ENCODE data around the gene AGTPBP1. TPM values are rescaled to one million over a fixed set of nuclear protein-coding genes. Genes with fewer than 3 reads are reported as not detected.

Gene AGTPBP1
- total and polyA plus RNA-seq, 9 of the 15 experiments (the other 6 are each of a cell fraction or from before 2014, with no cell fraction given): 1.4 to 7.9 (median 4.6) TPM

GRCh38 chr9:85746309-85746708 is 4.6 kb upstream of the AGTPBP1 start:
- no peak for TF ChIP-seq FOXM1 (IDR thresholded peaks at IDR 0.05; ENCODE audit: low read depth)
- TF ChIP-seq FOXM1 (CRISPR knock-in tag; IDR thresholded peaks at IDR 0.05; ENCODE audit: low read depth): no peak
- no peak for TF ChIP-seq NR0B1 (IDR thresholded peaks at IDR 0.05; ENCODE audit: partially characterized antibody)
- POLR2A ChIA-PET: interaction anchor here (0.6 kb wide), 1 partner anchor 186 kb away, joined by 4 read pairs; no protein-coding TSS in a partner anchor

GRCh38 chr9:85745203-85745602 is 3.4 kb upstream of the AGTPBP1 start:
- H3K4me1 ChIP-seq (replicated peaks in 1 of 2; ENCODE audit: control insufficient read depth in 2 of 2, insufficient read depth in 2 of 2, low read length in 2 of 2): peaks cover 6 to 7% of the 10 kb centered on the region in 2 experiments; a peak in 4 of 5 replicates
- DNase-seq (ENCODE audit: extremely low read depth in 1 of 4, low spot score in 3 of 4): no peak
- peaks cover 0 to 6% of the 10 kb centered on the region in 2 experiments; a peak in 1 of 5 replicates for H3K27me3 ChIP-seq (ENCODE audit: control insufficient read depth in 2 of 2, insufficient read depth in 2 of 2, low read length in 2 of 2)
- WGBS (ENCODE audit: insufficient coverage, low coverage, missing lambda C conversion rate): 6% methylated on average over 2 of the region's 2 CpGs
- BruUV-seq (replicated peaks): no TSS peak
- no peak overlapping the region for H3K27ac ChIP-seq (ENCODE audit: extremely low read depth, low read depth, low read length)
- no peak overlapping the region for H3K4me2 ChIP-seq (ENCODE audit: insufficient read depth, low read length)
- intact Hi-C loops (cut with micrococcal nuclease) (no loop called here), in situ Hi-C loops (cut with MboI) (no loop called here)
- ChIA-PET POLR2A (interaction anchor here (0.6 kb wide), 1 partner anchor 838 kb away, joined by 3 read pairs; no protein-coding TSS in a partner anchor), CTCF (ENCODE audit: low intra/inter-chr PET ratio) (no interaction called here)
- H3K79me2 ChIP-seq (ENCODE audit: control insufficient read depth, insufficient read depth, low read length): peaks cover 4% of the 10 kb centered on the region; the same call in 2 of the 3 replicates
- ATAC-seq: no peak
- no peak overlapping the region for H3K4me3 ChIP-seq
- H2AFZ ChIP-seq (ENCODE audit: low read depth, low read length): no peak overlapping the region
- no peaks in the 10 kb centered on the region for H3K36me3 ChIP-seq (ENCODE audit: control insufficient read depth, insufficient read depth, low read length)
- H3K9ac ChIP-seq (ENCODE audit: insufficient read depth in 1 of 2, low read depth in 2 of 2, low read length in 2 of 2): no peak overlapping the region
- FAIRE-seq: no peak
- H3K9me3 ChIP-seq (replicated peaks; ENCODE audit: control insufficient read depth, insufficient read depth, low read depth, low read length): no peaks in the 10 kb centered on the region
- no peaks in the 10 kb centered on the region for H4K20me1 ChIP-seq (replicated peaks; ENCODE audit: control insufficient read depth, insufficient read depth, low read length)
- H3K9me1 ChIP-seq (ENCODE audit: control insufficient read depth, insufficient read depth, low read length): no peaks in the 10 kb centered on the region
- no peak for TF ChIP-seq FOXA3 (CRISPR knock-in tag; conservative IDR thresholded peaks at IDR 0.05 in 1 of 2, IDR thresholded peaks at IDR 0.05 in 1 of 2)
- no peak for TF ChIP-seq ZNF584 (CRISPR knock-in tag; IDR thresholded peaks at IDR 0.05; ENCODE audit: low read depth)
- no peak for TF ChIP-seq MIER1 (IDR thresholded peaks at IDR 0.05; ENCODE audit: low read depth)
- TF ChIP-seq BHLHE40 (IDR thresholded peaks at IDR 0.05; ENCODE audit: low read length): no peak
- TF ChIP-seq CHAMP1 (IDR thresholded peaks at IDR 0.05): no peak
- TF ChIP-seq MLX (CRISPR knock-in tag; conservative IDR thresholded peaks at IDR 0.05): no peak

More at GRCh38 chr9:85746309-85746708, 4.6 kb upstream of the AGTPBP1 start:
- in situ Hi-C loops (cut with MboI): no loop called here
- Histone ChIP-seq H3K9ac (ENCODE audit: insufficient read depth in 1 of 2, low read depth in 2 of 2, low read length in 2 of 2) (no peak overlapping the region), H3K4me1 (replicated peaks in 1 of 2; ENCODE audit: control insufficient read depth in 2 of 2, insufficient read depth in 2 of 2, low read length in 2 of 2) (peaks cover 3 to 6% of the 10 kb centered on the region in 2 experiments; a peak in 4 of 5 replicates), H3K4me3 (no peak overlapping the region), H3K79me2 (ENCODE audit: control insufficient read depth, insufficient read depth, low read length) (no peaks in the 10 kb centered on the region), H2AFZ (ENCODE audit: low read depth, low read length) (no peak overlapping the region), H3K27me3 (ENCODE audit: control insufficient read depth in 2 of 2, insufficient read depth in 2 of 2, low read length in 2 of 2) (peaks cover 0 to 6% of the 10 kb centered on the region in 2 experiments; a peak in 1 of 5 replicates), H3K36me3 (ENCODE audit: control insufficient read depth, insufficient read depth, low read length) (no peaks in the 10 kb centered on the region), H3K9me3 (replicated peaks; ENCODE audit: control insufficient read depth, insufficient read depth, low read depth, low read length) (no peaks in the 10 kb centered on the region), H4K20me1 (replicated peaks; ENCODE audit: control insufficient read depth, insufficient read depth, low read length) (no peaks in the 10 kb centered on the region), H3K4me2 (ENCODE audit: insufficient read depth, low read length) (no peak overlapping the region), H3K9me1 (ENCODE audit: control insufficient read depth, insufficient read depth, low read length) (no peaks in the 10 kb centered on the region), H3K27ac (ENCODE audit: extremely low read depth, low read depth, low read length) (no peak overlapping the region)
- DNase-seq (ENCODE audit: extremely low read depth in 1 of 4, low spot score in 3 of 4) (no peak), ATAC-seq (no peak), FAIRE-seq (no peak)
- CTCF ChIA-PET (ENCODE audit: low intra/inter-chr PET ratio): no interaction called here
- no TSS peak for BruUV-seq (replicated peaks)
- 0% methylated on average over 2 of the region's 2 CpGs for WGBS (ENCODE audit: insufficient coverage, low coverage, missing lambda C conversion rate)
- intact Hi-C loops (cut with micrococcal nuclease): no loop called here

All from K562 (cell line).